H9 (cell line): ENCODE measurements around the gene FGF12. TPM values are rescaled to one million over a fixed set of nuclear protein-coding genes. Genes with fewer than 3 reads are reported as not detected.

Experiments used
- DNase-seq: peaks from one replicate; pipeline ENCODE4 v3.0.0-alpha.2; 2017
- H2AFZ ChIP-seq: one replicate; pipeline ENCODE4 v1.6.1; 2013; ENCODE audit warnings: mild to moderate bottlenecking, low read length, control low read depth, moderate library complexity
- H2AK5ac ChIP-seq: 2 replicates; pipeline ENCODE4 v1.6.1; 2013; ENCODE audit warnings: low read length, control low read depth, mixed read lengths; ENCODE audit not compliant: insufficient read length
- H2BK120ac ChIP-seq: one replicate; pipeline ENCODE4 v1.6.1; 2013; ENCODE audit warnings: low read depth, mild to moderate bottlenecking, low read length, control low read depth, inconsistent platforms; ENCODE audit not compliant: poor library complexity, severe bottlenecking
- H2BK12ac ChIP-seq: 2 replicates; pipeline ENCODE4 v1.6.1; 2013; ENCODE audit warnings: low read length, control low read depth, mixed read lengths, low read depth; ENCODE audit not compliant: insufficient read length
- H2BK15ac ChIP-seq: 2 replicates; pipeline ENCODE4 v1.6.1; 2013; ENCODE audit warnings: low read depth, low read length, control low read depth
- H2BK20ac ChIP-seq: one replicate; pipeline ENCODE4 v1.6.1; 2013; ENCODE audit warnings: low read depth, mild to moderate bottlenecking, low read length, control low read depth, inconsistent platforms; ENCODE audit not compliant: poor library complexity, severe bottlenecking
- H2BK5ac ChIP-seq: 2 replicates; pipeline ENCODE4 v1.6.1; 2013; ENCODE audit warnings: low read length, control low read depth, mixed read lengths; ENCODE audit not compliant: insufficient read length
- H3K14ac ChIP-seq: 2 replicates; pipeline ENCODE4 v1.6.1; 2013; ENCODE audit warnings: low read length, control low read depth; ENCODE audit not compliant: insufficient read depth
- H3K18ac ChIP-seq: 2 replicates; pipeline ENCODE4 v1.6.1; 2013; ENCODE audit warnings: low read depth, mild to moderate bottlenecking, mixed read lengths, low read length, control low read depth; ENCODE audit not compliant: insufficient read length
- H3K23ac ChIP-seq: 2 replicates; pipeline ENCODE4 v1.6.1; 2013; ENCODE audit warnings: low read length, control low read depth, mixed read lengths, low read depth; ENCODE audit not compliant: insufficient read length
- H3K23me2 ChIP-seq: 2 replicates; pipeline ENCODE4 v1.6.1; 2013; ENCODE audit warnings: low read depth, mild to moderate bottlenecking, mixed read lengths, low read length, control low read depth; ENCODE audit not compliant: insufficient read length, poor library complexity, severe bottlenecking
- H3K27ac ChIP-seq: 2 replicates; pipeline ENCODE4 v1.5.1; 2013; ENCODE audit warnings: low read length, control low read depth, mixed read lengths, low read depth; ENCODE audit not compliant: insufficient read length
- H3K27me3 ChIP-seq: 2 replicates; pipeline ENCODE4 v1.6.1; 2013; ENCODE audit warnings: low read length, control low read depth, inconsistent platforms; ENCODE audit not compliant: insufficient read depth
- H3K4ac ChIP-seq: 2 replicates; pipeline ENCODE4 v1.6.1; 2013; ENCODE audit warnings: low read depth, mild to moderate bottlenecking, control low read depth, inconsistent platforms, low read length, moderate library complexity
- H3K4me1 ChIP-seq: 2 replicates; pipeline ENCODE4 v1.6.1; 2013; ENCODE audit warnings: low read length, control low read depth, inconsistent platforms; ENCODE audit not compliant: insufficient read depth
- H3K4me2 ChIP-seq: 2 replicates; pipeline ENCODE4 v1.6.1; 2013; ENCODE audit warnings: low read length, control low read depth, mixed read lengths; ENCODE audit not compliant: insufficient read length, insufficient read depth
- H3K56ac ChIP-seq: 2 replicates; pipeline ENCODE4 v1.6.1; 2013; ENCODE audit warnings: low read depth, mild to moderate bottlenecking, mixed read lengths, low read length, control low read depth; ENCODE audit not compliant: insufficient read length
- H3K79me1 ChIP-seq: 2 replicates; pipeline ENCODE4 v1.6.1; 2013; ENCODE audit warnings: low read depth, mild to moderate bottlenecking, moderate library complexity, low read length, control low read depth, inconsistent platforms; ENCODE audit not compliant: insufficient read depth, poor library complexity, severe bottlenecking
- H3K79me2 ChIP-seq: 2 replicates; pipeline ENCODE4 v1.6.1; 2013; ENCODE audit warnings: low read length, control low read depth, inconsistent platforms; ENCODE audit not compliant: insufficient read depth
- H3K9ac ChIP-seq: 2 replicates; pipeline ENCODE4 v1.6.1; 2013; ENCODE audit warnings: low read length, control low read depth, mixed read lengths; ENCODE audit not compliant: insufficient read length; ENCODE audit errors: extremely low read depth
- H3K9me3 ChIP-seq: one replicate; pipeline ENCODE4 v1.6.1; 2013; ENCODE audit warnings: low read depth, low read length, inconsistent platforms; ENCODE audit not compliant: control insufficient read depth
- H3T11ph ChIP-seq: one replicate; pipeline ENCODE4 v1.6.1; 2013; ENCODE audit warnings: mild to moderate bottlenecking, low read length, control low read depth, inconsistent platforms
- H4K20me1 ChIP-seq: one replicate; pipeline ENCODE4 v1.6.1; 2013; ENCODE audit not compliant: control insufficient read depth, insufficient read length, insufficient read depth
- H4K5ac ChIP-seq: 2 replicates; pipeline ENCODE4 v1.6.1; 2013; ENCODE audit warnings: low read depth, mild to moderate bottlenecking, mixed read lengths, low read length, control low read depth; ENCODE audit not compliant: insufficient read length
- H4K8ac ChIP-seq: replicated peaks from 2 replicates; pipeline ENCODE4 v1.6.1; 2013; ENCODE audit warnings: low read length, control low read depth, mixed read lengths, low read depth; ENCODE audit not compliant: insufficient read length
- H4K91ac ChIP-seq: 2 replicates; pipeline ENCODE4 v1.6.1; 2013; ENCODE audit warnings: low read depth, mild to moderate bottlenecking, moderate library complexity, mixed read lengths, low read length, control low read depth; ENCODE audit not compliant: insufficient read length
- H3K27ac Mint-ChIP-seq, 3 experiments: 2 replicates in 2 of 3; 3 replicates in 1 of 3; pipeline ENCODE4 v1.8.0; 2020 to 2021; ENCODE audit warnings: mixed read lengths in 3 of 3, mild to moderate bottlenecking in 1 of 3, moderate library complexity in 1 of 3
- H3K27me3 Mint-ChIP-seq: 2 replicates; pipeline ENCODE4 v1.8.0; 2021; ENCODE audit warnings: low read depth, mild to moderate bottlenecking, moderate library complexity, mixed read lengths
- H3K36me3 Mint-ChIP-seq, 3 experiments: 2 replicates in 2 of 3; 3 replicates in 1 of 3; pipeline ENCODE4 v1.8.0; 2020 to 2021; ENCODE audit warnings: low read depth in 3 of 3, mixed read lengths in 3 of 3; ENCODE audit not compliant: insufficient read depth in 1 of 3
- H3K4me1 Mint-ChIP-seq, 2 experiments: 2 replicates each; pipeline ENCODE4 v1.8.0; 2020; ENCODE audit warnings: mixed read lengths in 2 of 2
- H3K4me3 Mint-ChIP-seq, 2 experiments: 2 replicates in 1 of 2; 3 replicates in 1 of 2; pipeline ENCODE4 v1.8.0; 2020 to 2021; ENCODE audit warnings: mild to moderate bottlenecking in 2 of 2, mixed read lengths in 2 of 2, moderate library complexity in 1 of 2
- H3K9me3 Mint-ChIP-seq, 2 experiments: 2 replicates in 1 of 2; 3 replicates in 1 of 2; pipeline ENCODE4 v1.8.0; 2020; ENCODE audit warnings: mild to moderate bottlenecking in 2 of 2, mixed read lengths in 2 of 2, moderate library complexity in 1 of 2
- WGBS: extraction: QIAGEN DNeasy Blood & Tissue Kit; methylation state at CpG from one replicate; pipeline ENCODE4 v1.1.7; 2013; ENCODE audit warnings: missing lambda C conversion rate, low lambda C conversion rate, mixed read lengths; ENCODE audit not compliant: insufficient read length; ENCODE audit errors: extremely low coverage; 5-methylcytosine and 5-hydroxymethylcytosine counted together
- total RNA-seq: library from RNA; stranded (reverse); gene quantifications from 2 replicates; pipeline ENCODE4 v1.2.1, GENCODE V29; 2021
- TF ChIP-seq, protein P1 (sequence below): fragments of 200-600 bp; sonication (generic); conservative IDR thresholded peaks from 3 replicates; pipeline ENCODE4 v1.8.0; 2021; ENCODE audit warnings: antibody characterized with exemption, mild to moderate bottlenecking

Gene FGF12
- total RNA-seq, 1 experiment from 2014 or later = 5.6 TPM

- Histone ChIP-seq H3K4me1 (no peaks in the 10 kb centered on the region), H2BK12ac (no peak overlapping the region), H3K27ac (no peak overlapping the region), H4K91ac (no peak overlapping the region), H2AFZ (no peak overlapping the region), H3K56ac (no peak overlapping the region), H2BK20ac (no peak overlapping the region), H3K9ac (no peak overlapping the region), H3K23me2 (no peaks in the 10 kb centered on the region), H2AK5ac (no peak overlapping the region), H2BK120ac (no peak overlapping the region), H3K4me2 (no peak overlapping the region), H4K20me1 (no peaks in the 10 kb centered on the region), H3K4ac (no peak overlapping the region), H2BK15ac (no peak overlapping the region), H3K79me1 (no peaks in the 10 kb centered on the region), H4K8ac (no peak overlapping the region), H3K9me3 (no peaks in the 10 kb centered on the region), H4K5ac (no peak overlapping the region), H3K79me2 (no peaks in the 10 kb centered on the region), H2BK5ac (no peak overlapping the region), H3T11ph (no peak overlapping the region), H3K23ac (no peak overlapping the region), H3K18ac (no peak overlapping the region), H3K14ac (no peak overlapping the region), H3K27me3 (no peaks in the 10 kb centered on the region)
- Mint-ChIP-seq H3K4me1 (peaks cover 3 to 15% of the 10 kb centered on the region in 2 experiments), H3K36me3 (no peaks in the 10 kb centered on the region), H3K27ac (peak overlapping the region in 1 of 3 experiments; percentile 63; a peak in 1 of 7 replicates), H3K9me3 (no peaks in the 10 kb centered on the region), H3K27me3 (no peaks in the 10 kb centered on the region), H3K4me3 (no peak overlapping the region)
- TF ChIP-seq, protein P1, sequence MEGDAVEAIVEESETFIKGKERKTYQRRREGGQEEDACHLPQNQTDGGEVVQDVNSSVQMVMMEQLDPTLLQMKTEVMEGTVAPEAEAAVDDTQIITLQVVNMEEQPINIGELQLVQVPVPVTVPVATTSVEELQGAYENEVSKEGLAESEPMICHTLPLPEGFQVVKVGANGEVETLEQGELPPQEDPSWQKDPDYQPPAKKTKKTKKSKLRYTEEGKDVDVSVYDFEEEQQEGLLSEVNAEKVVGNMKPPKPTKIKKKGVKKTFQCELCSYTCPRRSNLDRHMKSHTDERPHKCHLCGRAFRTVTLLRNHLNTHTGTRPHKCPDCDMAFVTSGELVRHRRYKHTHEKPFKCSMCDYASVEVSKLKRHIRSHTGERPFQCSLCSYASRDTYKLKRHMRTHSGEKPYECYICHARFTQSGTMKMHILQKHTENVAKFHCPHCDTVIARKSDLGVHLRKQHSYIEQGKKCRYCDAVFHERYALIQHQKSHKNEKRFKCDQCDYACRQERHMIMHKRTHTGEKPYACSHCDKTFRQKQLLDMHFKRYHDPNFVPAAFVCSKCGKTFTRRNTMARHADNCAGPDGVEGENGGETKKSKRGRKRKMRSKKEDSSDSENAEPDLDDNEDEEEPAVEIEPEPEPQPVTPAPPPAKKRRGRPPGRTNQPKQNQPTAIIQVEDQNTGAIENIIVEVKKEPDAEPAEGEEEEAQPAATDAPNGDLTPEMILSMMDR = no peak
- DNase-seq = no peak
- WGBS = no CpG with 5 or more reads among the region's 3 CpGs
These were observed 74.6 kb downstream of the FGF12 start for GRCh38 chr3:192652727-192653126.
